Activated CD8-positive, alpha-beta memory T cell treated with anti-CD3 and anti-CD28 coated beads for 4 hours (primary cell): ENCODE data around the gene KCNQ5.

Experiments
- DNase-seq, 2 donors: peaks; one replicate each; pipeline ENCODE4 v3.0.0-alpha.2; 2020; ENCODE audit warnings: low read depth in 2 of 2

The KCNQ5 gene

DNA sequence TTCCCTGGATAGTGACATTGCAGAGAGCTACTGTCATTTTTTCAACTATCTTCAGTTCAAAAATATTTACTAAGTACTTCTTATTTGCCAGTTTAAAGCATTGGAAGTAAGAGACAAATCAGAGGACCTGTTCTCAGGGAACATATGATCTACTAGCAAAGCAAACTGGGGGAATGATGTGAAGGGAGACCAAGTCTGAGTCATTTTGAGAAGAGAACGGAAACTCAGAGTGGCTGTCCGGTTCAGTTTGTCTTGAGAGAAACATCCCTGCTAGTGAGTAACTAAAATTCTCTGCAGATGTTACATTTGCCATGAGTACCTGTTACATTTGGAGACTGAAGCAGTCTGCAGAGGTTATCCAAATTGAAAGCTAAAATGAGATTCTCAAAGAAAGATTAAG, 118.3 kb downstream of the KCNQ5 start:
- no peak for DNase-seq

DNA sequence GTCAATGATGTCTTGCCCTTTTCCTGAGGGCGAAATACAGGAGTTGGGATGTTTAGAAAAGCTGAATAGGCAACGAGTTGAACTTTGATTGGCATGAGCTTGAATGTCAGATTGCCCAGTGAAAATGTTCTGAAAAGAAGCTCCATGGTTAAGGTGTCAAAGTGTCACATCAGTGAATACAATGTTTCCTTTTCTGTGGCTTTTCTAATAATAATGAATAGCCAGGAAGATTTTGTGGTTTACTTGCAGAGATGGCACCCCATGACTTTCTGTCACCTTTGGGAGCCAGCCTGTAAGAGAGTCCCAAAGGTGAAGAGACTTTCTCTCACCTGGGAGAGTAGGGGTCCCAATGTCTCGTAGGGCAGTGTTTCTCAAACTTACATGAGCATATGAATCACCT, 119.2 kb downstream of the KCNQ5 start:
- no peak for DNase-seq

DNA sequence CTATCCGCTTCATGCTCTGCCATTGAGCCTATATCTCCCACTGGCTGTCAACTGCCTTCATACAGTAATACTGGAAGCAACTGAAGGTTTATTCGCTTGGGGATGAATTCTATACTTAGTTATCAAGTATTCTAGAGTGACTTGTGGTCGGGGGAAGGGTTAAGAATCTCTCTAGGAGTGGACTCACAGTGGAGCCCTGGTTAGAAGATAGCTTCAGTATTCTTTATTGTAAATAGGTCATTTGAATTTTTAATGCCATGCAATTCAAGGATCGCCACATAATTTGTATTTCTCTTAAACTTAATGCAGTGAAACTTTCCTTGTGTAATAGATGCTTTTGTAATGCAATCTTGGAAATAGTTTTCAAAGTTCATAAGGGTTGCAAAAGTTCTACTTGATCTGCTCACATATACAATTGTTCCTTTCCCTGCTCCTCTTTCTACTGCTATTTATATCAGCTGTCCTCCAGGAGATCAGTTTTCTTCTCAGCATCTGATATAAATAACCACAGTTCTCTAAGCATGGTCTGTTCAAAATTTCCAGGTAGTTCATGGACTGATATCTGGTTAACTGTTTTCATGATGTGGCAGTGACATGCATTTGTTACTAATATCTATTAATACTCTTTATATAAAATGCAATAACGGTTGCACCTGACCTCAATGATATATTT, 120.3 kb downstream of the KCNQ5 start:
- DNase-seq = no peak

DNA sequence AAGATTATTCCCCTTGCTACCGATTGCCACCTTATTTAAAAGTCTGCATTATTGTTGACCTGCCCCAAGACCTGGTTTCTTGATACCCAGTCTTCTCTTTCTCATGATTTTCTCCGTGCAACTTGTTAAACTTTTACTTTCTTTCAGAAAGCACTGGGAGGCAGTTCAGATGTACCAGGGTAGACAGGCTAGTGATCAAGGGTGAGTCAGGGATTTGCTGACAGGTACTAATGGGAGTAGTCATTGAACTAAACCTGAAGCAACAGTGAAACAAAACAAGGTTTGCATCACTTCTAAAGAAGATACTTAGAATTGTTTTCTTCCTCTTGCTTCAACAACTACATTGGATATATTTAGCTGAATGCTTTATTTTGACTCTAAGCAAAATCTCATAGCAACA, 124.4 kb downstream of the KCNQ5 start:
- DNase-seq = no peak

DNA sequence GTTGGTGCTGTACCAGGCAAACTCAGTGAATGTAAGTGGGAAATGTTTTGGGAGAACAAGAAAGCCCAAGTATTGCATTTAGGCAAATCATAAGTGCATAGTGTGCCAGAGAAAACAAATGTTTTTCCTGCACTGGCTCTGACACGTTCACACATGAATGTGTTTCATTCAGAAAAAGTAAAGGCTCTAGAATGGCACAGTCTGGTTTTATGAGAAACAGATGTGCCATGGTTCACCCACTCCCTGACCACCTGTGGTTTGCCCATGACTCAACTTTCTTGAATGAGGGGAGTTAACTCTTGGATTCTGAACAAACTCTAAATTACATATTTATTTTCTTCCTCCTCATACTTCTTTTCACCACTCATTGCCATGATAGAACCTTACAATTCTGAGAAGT, 126.9 kb downstream of the KCNQ5 start:
- no peak for DNase-seq

DNA sequence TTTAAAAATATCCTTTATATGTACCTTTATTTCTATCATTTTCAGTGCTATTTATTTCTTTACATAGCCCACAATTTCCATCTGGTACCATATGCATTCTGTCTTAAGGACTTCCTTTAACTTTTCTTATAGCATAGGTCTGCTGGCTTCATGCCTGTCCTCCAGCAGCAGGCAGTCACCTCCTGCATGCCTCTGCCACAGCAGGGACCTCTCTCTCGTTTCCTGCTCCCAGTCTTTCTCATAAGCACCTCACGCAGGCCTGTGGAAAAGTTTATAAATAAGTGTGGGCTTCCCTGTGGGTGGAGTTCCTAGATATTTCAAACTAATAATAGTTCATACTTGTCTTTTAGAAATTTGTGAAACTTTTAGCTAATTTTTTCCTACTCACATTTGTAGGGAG, 133.9 kb downstream of the KCNQ5 start:
- DNase-seq = no peak

DNA sequence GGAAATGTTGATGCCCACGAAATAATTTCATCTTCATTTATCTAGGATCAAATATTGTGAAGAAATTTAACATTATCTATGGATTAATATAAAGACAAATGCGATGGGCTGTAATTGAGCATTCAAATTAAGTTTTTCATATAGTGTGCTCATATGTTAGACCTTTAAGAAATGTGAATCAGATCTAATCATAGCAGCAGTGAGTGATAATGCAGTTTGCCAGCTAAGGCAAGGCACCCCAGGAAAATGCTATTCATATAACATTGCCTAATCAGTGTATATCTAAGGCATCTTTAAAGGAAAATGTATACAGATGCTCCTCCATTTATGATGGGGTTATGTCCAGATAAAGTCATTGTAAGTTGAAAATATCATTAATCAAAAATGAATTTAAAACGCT, 135.2 kb downstream of the KCNQ5 start:
- DNase-seq = no peak

DNA sequence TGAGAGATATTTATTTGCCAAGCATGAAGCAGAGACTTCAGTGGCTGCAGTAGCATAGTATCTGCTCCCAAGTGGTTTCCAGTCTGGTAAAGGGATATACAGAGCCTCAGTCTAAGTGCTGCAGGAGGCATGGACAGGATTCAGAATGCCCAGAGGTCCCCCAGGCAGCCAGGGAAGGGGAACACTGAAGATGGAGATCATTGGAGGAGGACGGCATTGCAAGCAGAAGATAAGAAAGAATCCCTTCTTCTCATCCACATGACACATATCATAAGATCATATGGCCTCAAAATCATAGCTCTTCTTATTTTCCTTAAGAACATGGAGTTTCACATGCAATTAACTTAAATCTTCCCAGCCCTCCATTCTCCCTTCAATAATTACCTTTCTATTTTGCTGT, 136.1 kb downstream of the KCNQ5 start:
- no peak for DNase-seq

DNA sequence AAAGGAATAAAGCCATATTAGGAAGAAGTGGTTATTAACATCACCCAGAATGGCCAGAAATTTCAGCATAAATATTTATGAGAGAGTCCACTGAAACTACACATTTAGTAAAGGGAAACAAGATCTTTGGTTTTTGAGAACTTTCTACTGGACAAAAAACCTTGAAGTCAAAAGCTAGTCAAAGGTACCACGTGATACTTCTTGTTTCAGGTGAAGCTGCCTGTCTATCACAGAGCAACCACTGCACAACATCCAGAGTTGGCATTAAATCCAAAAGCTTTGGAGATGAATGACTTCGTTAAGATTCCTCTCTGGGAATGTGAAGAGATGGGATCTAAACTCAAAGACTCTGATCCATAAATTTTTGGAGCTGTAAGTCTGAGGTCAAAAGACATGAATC, 137.0 kb downstream of the KCNQ5 start:
- no peak for DNase-seq

DNA sequence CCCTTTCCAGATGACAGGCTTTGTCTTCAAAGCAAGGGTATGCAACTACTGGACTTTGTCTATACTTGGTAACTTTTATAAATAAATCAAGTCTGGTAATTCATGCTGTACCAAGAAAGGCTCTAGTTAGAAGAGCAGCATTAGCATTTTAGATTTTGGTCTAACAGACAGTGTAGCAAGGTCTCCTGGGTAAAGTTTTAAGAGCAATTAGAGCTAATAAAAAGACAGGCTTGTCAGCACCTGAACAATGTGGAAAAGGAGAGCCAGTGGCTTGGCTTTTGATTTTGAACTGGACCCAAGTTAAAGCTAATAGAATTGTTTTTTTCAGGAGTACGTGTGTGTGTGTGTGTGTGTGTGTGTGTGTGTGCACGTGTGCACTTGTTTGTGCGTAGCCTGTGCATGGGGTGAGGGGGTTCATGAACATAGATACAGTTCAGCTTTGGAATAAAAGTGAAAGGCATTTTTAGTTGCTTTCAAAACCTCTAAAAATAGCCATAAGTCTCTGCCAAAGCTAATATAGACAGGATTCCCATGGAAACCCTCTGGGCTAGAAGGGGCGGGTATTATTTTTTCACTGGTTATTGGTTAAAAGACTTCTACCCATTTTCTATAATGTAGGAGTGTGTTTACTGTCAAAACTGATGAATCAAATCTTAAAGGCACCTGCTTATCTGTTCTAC, 138.4 kb downstream of the KCNQ5 start:
- no peak for DNase-seq

DNA sequence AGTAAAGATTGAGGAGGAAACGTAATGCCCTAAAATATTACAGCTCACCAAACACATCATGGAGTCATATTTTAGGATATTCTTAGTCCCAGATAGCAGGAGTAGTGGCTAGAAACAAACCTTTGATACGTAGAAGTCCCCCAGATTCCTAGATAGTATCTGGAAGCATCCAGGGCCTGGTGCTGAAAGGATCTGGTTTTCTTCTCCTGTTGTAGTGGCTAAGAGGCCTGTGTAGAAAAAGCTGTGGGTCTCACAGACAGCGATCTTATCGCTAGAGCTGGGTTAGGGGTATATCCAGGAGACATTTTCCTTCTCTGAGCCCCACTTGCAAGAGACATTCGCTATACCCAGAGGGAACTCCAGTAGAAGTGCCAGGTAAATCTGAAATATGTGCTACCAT, 139.9 kb downstream of the KCNQ5 start:
- DNase-seq = no peak

DNA sequence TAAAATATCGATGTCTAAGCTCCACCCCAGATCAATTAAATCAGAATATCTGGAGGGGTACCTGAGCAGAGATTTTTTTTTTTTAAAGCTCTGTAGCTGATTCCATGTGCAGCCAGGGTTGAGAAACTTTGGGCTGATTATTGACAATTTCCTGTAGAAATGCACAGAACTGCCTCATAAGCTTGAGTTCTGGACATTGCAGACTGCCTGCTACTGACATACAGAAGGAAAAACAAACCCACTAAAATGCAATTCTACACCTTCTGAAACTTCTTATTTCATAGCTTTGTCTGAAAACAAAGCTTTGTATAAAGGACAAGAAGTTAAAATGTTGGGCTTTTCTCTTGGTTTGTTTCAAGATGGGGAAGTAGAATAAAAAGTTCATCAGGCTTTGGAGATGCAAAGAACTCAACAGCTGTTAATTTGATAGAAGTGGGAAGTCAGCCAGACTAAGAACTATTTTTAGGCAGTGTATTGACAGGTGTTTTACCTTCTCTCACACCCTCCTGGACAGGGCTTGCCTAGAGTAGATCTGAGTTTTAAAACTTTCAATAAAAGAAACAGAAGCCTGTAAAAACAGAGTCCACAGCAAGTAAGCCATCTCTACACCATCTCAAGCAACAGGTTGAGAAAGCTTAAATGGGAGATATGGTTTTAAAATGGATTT, 147.7 kb downstream of the KCNQ5 start:
- no peak for DNase-seq

DNA sequence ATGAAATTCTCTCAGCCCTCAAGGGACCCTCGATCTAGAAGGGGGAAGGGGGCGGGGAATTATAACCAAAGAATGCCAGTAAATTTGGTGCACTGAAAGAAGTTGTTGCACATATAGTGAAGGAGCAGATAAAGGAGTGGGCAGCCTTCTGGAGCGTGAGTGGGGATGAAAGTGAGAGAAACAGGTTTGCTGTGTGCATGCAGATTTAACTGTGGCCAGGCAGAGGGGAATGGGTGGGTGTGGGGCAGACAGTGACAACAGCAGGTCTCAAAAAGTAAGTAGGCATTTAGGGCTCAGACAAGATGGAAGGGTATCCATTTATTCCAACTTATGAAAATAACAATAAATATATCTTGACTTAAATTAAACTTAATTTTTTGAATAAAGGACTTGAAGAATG, 149.1 kb downstream of the KCNQ5 start:
- no peak for DNase-seq

DNA sequence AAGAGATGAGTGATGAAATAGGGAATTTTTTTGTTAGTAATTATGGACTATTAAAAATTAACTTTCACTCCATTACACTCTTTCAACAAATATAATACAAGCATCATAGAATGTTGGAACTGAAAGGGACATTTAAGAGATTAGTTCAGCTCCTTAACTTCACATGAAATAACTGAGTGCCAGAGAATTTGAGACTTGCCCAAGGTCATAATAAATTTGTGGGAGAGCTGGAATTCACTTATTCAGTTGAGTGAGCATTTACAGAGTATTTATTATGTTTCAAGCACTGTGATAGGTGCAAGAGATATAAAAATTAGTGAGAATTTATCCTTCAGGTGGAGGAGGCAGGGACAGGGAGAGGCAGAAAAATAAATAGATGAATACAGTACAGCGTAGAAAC, 154.6 kb downstream of the KCNQ5 start:
- no peak for DNase-seq

DNA sequence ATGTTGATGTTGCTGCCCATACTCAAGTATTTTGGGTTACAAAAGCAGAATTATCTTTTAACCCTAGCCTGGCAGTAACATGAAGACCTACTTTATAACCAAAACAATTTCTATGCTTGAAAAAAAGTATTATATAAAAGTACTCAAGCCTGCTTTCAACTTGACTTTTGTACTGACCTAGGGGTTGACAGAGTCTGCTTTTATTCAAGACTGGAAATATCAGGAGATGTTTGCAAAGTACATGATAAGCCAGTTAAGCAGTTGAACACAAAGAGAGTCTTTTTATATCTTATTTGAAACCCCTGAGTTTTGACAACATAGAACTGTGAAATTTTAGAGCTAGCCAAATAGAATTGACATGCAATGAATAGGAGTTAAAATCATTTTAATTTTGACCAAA, 159.8 kb downstream of the KCNQ5 start:
- DNase-seq = no peak

DNA sequence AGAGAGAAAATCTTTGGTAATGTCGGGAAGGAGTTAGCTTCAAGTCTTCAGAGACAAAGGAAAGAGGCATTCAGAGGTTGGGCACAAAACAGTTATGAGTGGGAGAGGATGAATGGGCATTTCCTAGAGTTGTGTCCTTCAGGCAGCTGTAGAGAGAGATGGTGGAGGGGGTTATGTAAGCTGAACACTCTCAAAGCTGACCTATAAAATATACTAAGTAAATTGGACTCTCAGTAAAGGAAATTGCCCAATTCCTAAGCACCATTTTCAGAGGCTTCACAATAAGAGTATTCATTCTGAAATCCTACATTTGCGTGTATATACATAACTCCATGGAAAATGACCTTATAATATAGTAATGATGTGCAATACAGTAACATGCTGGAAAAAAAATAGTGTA, 161.2 kb downstream of the KCNQ5 start:
- DNase-seq = no peak

DNA sequence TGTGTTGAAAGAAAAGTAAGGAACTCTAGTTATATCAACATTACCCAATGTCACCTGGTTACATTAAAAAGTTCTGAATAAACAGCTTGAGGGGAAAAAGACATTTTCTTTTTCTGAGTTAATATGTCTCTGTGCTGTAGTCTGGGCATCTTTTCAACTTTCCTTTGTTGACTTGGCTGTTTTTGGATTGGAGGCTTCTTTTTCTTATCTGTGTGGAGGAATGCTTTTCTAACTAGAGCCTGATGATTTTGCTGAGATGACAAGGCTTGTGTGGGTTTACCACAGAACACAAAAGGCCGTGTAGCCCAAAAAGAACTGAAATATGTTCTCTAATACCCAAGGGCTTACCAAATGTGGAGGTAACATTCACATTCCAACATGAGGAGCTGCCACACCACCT, 161.8 kb downstream of the KCNQ5 start:
- no peak for DNase-seq

DNA sequence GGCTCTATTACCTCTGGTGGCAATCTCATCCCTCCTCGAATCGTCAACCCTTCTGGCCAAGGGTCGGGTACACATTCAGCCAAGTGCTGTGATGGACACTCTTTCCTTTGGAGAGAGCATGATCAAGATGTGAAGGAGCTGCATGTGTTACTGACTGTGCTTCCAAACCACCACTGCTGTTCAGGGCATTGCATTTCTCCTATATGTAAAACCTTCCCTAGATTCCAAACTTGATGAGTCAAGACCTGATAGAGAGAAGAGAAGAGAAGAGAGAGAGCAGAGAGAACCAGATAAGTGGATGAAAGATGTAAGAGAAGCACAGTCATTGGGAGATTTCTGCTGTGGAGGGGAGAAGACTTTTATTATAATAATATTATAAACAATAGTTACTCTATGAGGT, 162.2 kb downstream of the KCNQ5 start:
- DNase-seq = no peak

DNA sequence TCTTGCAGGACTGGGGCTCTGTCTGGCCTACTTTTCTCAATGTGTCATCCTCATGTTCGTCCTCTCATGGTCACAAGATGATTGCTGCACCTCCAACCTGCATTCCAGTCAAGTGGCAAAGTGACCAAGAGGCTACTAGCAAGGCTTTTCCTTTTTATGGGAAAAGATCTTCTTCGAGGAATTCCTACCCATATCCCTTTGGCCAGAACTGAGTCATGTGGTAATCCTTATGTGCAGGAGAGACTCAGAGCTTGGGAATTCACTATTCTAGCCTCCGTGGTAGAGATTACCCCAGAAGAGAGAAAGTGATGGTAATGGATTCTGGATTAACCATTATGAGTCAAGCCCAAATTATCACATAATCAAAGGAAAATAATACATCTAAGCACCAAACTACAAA, 162.7 kb downstream of the KCNQ5 start:
- no peak for DNase-seq

DNA sequence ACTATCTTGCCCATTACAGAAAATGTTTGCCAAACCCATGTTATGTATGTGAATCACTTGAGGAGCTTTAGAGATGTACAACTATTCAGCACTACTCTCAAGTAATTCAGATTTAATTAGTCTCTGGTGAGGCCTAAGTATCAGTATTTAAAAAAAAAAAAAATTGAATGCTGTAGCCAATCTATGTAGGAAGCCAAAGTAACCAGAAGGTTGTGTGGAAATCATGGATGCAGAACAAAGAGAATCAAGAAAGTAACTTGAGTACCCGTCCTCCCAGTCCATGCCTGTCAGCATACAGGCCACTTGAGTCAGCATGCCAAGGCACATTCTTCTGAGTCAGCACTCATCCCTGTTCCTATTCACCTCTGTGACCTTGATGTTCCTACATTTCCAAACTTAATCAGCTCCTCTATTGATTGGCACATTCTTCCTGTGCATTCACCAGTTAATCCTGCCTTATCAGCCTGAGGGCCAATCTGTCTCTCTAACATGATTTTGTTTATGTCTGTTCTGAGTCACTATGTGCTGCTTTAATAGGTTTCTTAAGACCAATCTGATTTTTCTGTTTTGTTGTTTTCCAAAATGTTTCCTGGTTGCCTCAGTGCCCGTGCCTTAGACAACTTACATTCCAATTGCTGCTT, 165.6 kb downstream of the KCNQ5 start:
- DNase-seq = no peak

DNA sequence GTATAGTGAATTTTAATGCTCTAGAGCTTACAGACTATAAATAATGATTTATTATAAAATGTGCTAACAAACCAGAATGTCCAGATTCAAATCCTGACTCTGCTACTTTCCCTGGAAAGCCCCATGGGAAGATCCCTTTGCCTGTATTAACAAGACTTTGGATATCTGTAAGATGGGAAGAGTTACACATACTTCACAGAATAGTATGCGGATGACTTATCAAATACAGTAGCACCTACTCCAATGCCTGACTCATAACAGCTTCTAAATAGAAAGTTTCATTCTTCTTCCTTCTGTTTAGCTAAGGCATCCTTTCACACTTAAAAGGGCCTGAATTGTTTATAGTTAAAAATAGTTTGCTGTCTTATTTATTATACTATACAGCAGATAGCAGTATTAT, 166.3 kb downstream of the KCNQ5 start:
- DNase-seq = no peak

DNA sequence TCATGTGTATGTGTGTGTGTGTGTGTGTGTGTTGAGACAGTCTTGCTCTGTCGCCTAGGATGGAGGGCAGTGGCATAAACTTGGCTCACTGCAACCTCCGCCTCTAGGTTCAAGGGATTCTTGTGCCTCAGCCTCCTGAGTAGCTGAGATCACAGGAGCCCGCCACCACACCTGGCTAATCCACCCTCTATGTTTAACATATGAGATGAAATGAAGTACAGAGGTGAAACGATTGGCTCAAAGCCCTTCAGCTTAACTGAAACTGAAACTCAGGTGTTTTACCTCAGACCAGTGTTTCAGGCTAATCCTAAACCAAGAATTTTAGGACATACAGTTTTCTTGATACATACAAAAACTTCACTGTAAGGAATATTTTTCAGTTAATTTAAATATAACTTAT, 167.3 kb downstream of the KCNQ5 start:
- DNase-seq = no peak

DNA sequence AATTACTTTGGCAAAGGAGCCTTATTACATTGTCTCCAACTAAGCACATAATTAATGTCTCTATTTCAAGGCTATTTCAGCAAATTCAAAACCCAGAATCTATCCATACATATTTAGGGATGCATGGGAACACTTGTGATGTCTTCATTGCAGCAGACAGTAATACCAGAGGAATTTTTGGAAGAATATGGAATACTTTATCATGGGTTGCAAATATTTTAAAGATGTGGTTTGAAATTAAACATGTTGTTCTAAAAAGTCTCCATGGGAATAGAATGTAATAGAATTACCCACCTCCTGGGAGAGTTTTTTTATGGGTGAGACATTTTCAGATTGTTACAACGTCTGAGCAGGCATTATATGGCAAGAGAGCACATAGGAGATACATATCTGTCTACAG, 170.8 kb downstream of the KCNQ5 start:
- no peak for DNase-seq
